ENCODE measurements around the gene MED22. TPM values are rescaled to one million over a fixed set of nuclear protein-coding genes. Genes with fewer than 3 reads are reported as not detected.
A peak's percentile ranks its signal among the peaks of the same experiment; 100 is the strongest.
"Not testable (repeated sequence)": the region's sequence is repeated elsewhere in the genome, so short reads cannot be mapped to it uniquely, and the experiment has no call there.

Gene MED22
- total RNA-seq, 1 experiment from 2014 or later, result 60.1 TPM

DNA sequence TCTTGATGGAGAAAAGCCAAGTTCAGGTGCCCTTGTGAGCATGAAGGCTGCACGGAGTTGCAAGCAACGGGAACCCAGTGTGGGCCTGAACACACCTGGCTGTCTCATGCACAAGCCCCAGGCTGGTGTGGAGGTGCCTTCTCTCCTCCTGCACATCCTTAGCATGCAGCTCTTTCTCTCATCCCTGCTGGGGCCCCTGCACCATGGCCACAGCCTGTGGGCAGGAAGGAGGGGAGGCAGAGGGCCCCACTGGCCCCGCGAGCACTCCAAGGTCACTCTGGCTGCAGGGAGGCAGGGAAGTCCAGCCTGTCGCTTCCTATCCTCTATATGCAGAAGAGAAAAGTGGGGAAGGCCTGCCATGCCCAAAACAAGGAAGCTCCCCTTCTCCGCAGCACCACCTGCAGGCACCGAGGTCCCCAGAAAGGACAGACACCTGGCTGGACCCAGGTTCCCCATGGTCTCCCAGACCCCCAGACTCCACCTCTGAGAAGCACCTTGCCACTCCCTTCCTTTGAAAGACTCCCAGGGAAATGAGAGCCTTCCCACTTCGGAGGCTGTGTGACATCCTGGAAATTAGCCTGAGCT, 46.8 kb upstream of the MED22 start:
- Histone ChIP-seq H3K9me3 (no peaks in the 10 kb centered on the region), H3K36me3 (ENCODE audit: control insufficient read depth, insufficient read depth, low read length) (no peaks in the 10 kb centered on the region), H3K4me3 (ENCODE audit: low read depth, low read length) (no peak overlapping the region), H3K27me3 (replicated peaks; ENCODE audit: control insufficient read depth, insufficient read depth, low read length) (no peaks in the 10 kb centered on the region), H3K4me1 (peaks cover 17% of the 10 kb centered on the region)
- POLR2A ChIA-PET, result interaction anchor here (0.6 kb wide), 2 partner anchors 27 to 325 kb away, joined by 3 read pairs; no protein-coding TSS in a partner anchor
- DNase-seq, result no peak
- H3K27ac Mint-ChIP-seq (ENCODE audit: unreplicated experiment), result no peak overlapping the region
- H3K9me3 Mint-ChIP-seq (ENCODE audit: unreplicated experiment), result no peaks in the 10 kb centered on the region
- H3K27me3 Mint-ChIP-seq (ENCODE audit: insufficient read depth, unreplicated experiment), result no peaks in the 10 kb centered on the region
- no peak overlapping the region for H3K4me3 Mint-ChIP-seq (ENCODE audit: unreplicated experiment)
- TF ChIP-seq, protein P1, sequence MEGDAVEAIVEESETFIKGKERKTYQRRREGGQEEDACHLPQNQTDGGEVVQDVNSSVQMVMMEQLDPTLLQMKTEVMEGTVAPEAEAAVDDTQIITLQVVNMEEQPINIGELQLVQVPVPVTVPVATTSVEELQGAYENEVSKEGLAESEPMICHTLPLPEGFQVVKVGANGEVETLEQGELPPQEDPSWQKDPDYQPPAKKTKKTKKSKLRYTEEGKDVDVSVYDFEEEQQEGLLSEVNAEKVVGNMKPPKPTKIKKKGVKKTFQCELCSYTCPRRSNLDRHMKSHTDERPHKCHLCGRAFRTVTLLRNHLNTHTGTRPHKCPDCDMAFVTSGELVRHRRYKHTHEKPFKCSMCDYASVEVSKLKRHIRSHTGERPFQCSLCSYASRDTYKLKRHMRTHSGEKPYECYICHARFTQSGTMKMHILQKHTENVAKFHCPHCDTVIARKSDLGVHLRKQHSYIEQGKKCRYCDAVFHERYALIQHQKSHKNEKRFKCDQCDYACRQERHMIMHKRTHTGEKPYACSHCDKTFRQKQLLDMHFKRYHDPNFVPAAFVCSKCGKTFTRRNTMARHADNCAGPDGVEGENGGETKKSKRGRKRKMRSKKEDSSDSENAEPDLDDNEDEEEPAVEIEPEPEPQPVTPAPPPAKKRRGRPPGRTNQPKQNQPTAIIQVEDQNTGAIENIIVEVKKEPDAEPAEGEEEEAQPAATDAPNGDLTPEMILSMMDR (IDR thresholded peaks at IDR 0.05; ENCODE audit: insufficient read depth in 1 of 2, low read depth in 1 of 2, low read length in 1 of 2, severe bottlenecking in 1 of 2, unreplicated experiment in 1 of 2), result peak in 1 of 2 experiments; percentile 12
- peaks cover 2% of the 10 kb centered on the region for H3K4me1 Mint-ChIP-seq (ENCODE audit: low read depth, unreplicated experiment)
- BruUV-seq (replicated peaks), result no TSS peak
- no peaks in the 10 kb centered on the region for H3K36me3 Mint-ChIP-seq (ENCODE audit: insufficient read depth, unreplicated experiment)
- CTCF ChIA-PET, result interaction anchor here (0.9 kb wide), 1 partner anchor 19 kb away, joined by 3 read pairs; the partner anchor contains the start of gene STKLD1
- intact Hi-C loops (cut with micrococcal nuclease; ENCODE audit: unreplicated experiment), result loop anchor here (2.0 kb wide), 1 partner anchor 38 kb away; the partner anchor contains the start of genes SURF1 and SURF2

DNA sequence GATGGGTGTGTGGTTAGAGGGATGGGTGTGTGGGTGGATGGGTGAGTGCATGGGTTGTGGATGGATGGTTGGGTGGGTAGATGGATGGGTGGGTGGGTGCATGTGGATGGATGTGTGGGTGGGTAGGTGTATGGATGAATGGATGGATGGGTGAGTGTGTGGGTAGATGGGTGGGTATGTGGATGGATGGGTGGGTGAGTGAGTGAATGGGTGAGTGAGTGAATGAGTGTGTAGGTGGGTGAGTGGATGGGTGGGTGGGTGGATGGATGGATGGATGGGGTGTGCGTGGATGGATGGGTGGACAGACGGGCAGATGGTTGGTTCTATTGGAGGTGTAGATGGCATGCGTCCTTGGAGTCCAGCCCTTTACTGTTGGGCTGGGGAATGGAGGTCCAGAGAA, 45.5 kb upstream of the MED22 start:
- ChIA-PET CTCF (no interaction called here), POLR2A (no interaction called here)
- Histone ChIP-seq H3K4me3 (ENCODE audit: low read depth, low read length) (no peak overlapping the region), H3K4me1 (peaks cover 17% of the 10 kb centered on the region), H3K36me3 (ENCODE audit: control insufficient read depth, insufficient read depth, low read length) (no peaks in the 10 kb centered on the region), H3K27me3 (replicated peaks; ENCODE audit: control insufficient read depth, insufficient read depth, low read length) (no peaks in the 10 kb centered on the region), H3K9me3 (no peaks in the 10 kb centered on the region)
- H3K36me3 Mint-ChIP-seq (ENCODE audit: insufficient read depth, unreplicated experiment), result no peaks in the 10 kb centered on the region
- TF ChIP-seq, protein P1 (IDR thresholded peaks at IDR 0.05; ENCODE audit: insufficient read depth in 1 of 2, low read depth in 1 of 2, low read length in 1 of 2, severe bottlenecking in 1 of 2, unreplicated experiment in 1 of 2), result no peak
- no TSS peak for BruUV-seq (replicated peaks)
- DNase-seq, result no peak
- H3K4me3 Mint-ChIP-seq (ENCODE audit: unreplicated experiment), result no peak overlapping the region
- H3K27me3 Mint-ChIP-seq (ENCODE audit: insufficient read depth, unreplicated experiment), result no peaks in the 10 kb centered on the region
- no peaks in the 10 kb centered on the region for H3K9me3 Mint-ChIP-seq (ENCODE audit: unreplicated experiment)
- intact Hi-C loops (cut with micrococcal nuclease; ENCODE audit: unreplicated experiment), result no loop called here
- H3K4me1 Mint-ChIP-seq (ENCODE audit: low read depth, unreplicated experiment), result peaks cover 5% of the 10 kb centered on the region
- H3K27ac Mint-ChIP-seq (ENCODE audit: unreplicated experiment), result no peak overlapping the region

DNA sequence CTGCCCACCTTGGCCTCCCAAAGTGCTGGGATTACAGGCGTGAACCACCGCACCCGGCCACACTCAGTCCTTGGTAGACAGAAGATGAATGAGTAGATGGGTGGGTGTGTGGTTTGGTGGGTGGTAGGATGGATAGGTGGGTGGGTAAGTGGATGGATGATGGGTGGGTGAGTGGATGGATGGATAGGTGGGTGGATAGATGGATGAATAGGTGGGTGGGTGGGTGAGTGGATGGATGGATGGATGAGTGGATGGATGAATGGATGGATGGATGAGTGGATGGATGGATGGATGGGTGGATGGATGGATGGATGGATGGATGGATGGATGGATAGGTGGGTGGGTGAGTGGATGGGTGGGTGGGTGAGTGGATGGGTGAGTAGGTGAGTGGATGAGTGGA, 44.4 kb upstream of the MED22 start:
- H3K36me3 ChIP-seq (ENCODE audit: control insufficient read depth, insufficient read depth, low read length); BruUV-seq (replicated peaks); H3K27me3 Mint-ChIP-seq (ENCODE audit: insufficient read depth, unreplicated experiment); DNase-seq; H3K27me3 ChIP-seq (replicated peaks; ENCODE audit: control insufficient read depth, insufficient read depth, low read length); H3K36me3 Mint-ChIP-seq (ENCODE audit: insufficient read depth, unreplicated experiment); intact Hi-C loops (cut with micrococcal nuclease; ENCODE audit: unreplicated experiment); H3K9me3 Mint-ChIP-seq (ENCODE audit: unreplicated experiment); H3K4me1 Mint-ChIP-seq (ENCODE audit: low read depth, unreplicated experiment); H3K9me3 ChIP-seq: not testable (repeated sequence)
- H3K4me3 Mint-ChIP-seq (ENCODE audit: unreplicated experiment), result peak overlapping the region; percentile 61
- Histone ChIP-seq H3K4me3 (ENCODE audit: low read depth, low read length) (peak overlapping the region; percentile 11), H3K4me1 (peaks cover 17% of the 10 kb centered on the region)
- POLR2A ChIA-PET, result interaction anchor here (0.6 to 0.7 kb wide), 3 partner anchors 14 to 154 kb away, joined by 5 to 9 read pairs (median 6); no protein-coding TSS in a partner anchor
- CTCF ChIA-PET, result interaction anchor here (0.6 to 0.7 kb wide), 3 partner anchors 33 to 67 kb away, joined by 3 to 5 read pairs (median 4); partner anchors contain the start of genes MED22 and RPL7A
- H3K27ac Mint-ChIP-seq (ENCODE audit: unreplicated experiment), result peak overlapping the region; percentile 29

DNA sequence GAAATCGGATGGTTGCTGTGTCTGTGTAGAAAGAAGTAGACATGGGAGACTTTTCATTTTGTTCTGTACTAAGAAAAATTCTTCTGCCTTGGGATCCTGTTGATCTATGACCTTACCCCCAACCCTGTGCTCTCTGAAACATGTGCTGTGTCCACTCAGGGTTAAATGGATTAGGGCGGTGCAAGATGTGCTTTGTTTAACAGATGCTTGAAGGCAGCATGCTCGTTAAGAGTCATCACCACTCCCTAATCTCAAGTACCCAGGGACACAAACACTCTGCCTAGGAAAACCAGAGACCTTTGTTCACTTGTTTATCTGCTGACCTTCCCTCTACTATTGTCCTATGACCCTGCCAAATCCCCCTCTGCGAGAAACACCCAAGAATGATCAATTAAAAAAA, 43.5 kb upstream of the MED22 start:
- H3K9me3 Mint-ChIP-seq (ENCODE audit: unreplicated experiment); H3K27me3 Mint-ChIP-seq (ENCODE audit: insufficient read depth, unreplicated experiment); H3K9me3 ChIP-seq; POLR2A ChIA-PET; H3K36me3 ChIP-seq (ENCODE audit: control insufficient read depth, insufficient read depth, low read length); CTCF ChIA-PET; BruUV-seq (replicated peaks); DNase-seq; H3K27me3 ChIP-seq (replicated peaks; ENCODE audit: control insufficient read depth, insufficient read depth, low read length); H3K36me3 Mint-ChIP-seq (ENCODE audit: insufficient read depth, unreplicated experiment); H3K4me3 ChIP-seq (ENCODE audit: low read depth, low read length); intact Hi-C loops (cut with micrococcal nuclease; ENCODE audit: unreplicated experiment): not testable (repeated sequence)
- H3K4me1 ChIP-seq, result peaks cover 17% of the 10 kb centered on the region
- peak overlapping the region; percentile 29 for H3K27ac Mint-ChIP-seq (ENCODE audit: unreplicated experiment)
- peaks cover 12% of the 10 kb centered on the region for H3K4me1 Mint-ChIP-seq (ENCODE audit: low read depth, unreplicated experiment)
- H3K4me3 Mint-ChIP-seq (ENCODE audit: unreplicated experiment), result peak overlapping the region; percentile 61
